NOMO-1 treated with DMSO at 0.1 percent for 48 hours (cell line): ENCODE results near the gene PPP4R3A.
A peak's percentile ranks its signal among the peaks of the same experiment; 100 is the strongest.
"Not testable (repeated sequence)": the region's sequence is repeated elsewhere in the genome, so short reads cannot be mapped to it uniquely, and the experiment has no call there.

Experiments
- DNase-seq: peaks from one replicate; lab custom pipeline; 2025; ENCODE audit not compliant: unreplicated experiment; lab: John Stamatoyannopoulos, UW

Gene PPP4R3A

GRCh38 chr14:91510171-91511042, at the start of gene PPP4R3A:
PPP4R3A (minus strand) TSS chr14:91510310; CDS start chr14:91509647, 663 bp downstream.
- DNase-seq: peak; percentile 90

- DNase-seq: no peak
These were observed 45.4 kb upstream of the PPP4R3A start for GRCh38 chr14:91555531-91555930.

- DNase-seq: no peak
These were observed 44.6 kb upstream of the PPP4R3A start for GRCh38 chr14:91554535-91555332.

- DNase-seq: no peak
These were observed 38.0 kb upstream of the PPP4R3A start for GRCh38 chr14:91548108-91548507.

- no peak for DNase-seq
These were observed 36.0 kb upstream of the PPP4R3A start for GRCh38 chr14:91545946-91546716.

- no peak for DNase-seq
These were observed 35.1 kb upstream of the PPP4R3A start for GRCh38 chr14:91545204-91545603.

GRCh38 chr14:91536327-91536726, 26.2 kb upstream of the PPP4R3A start:
- DNase-seq: no peak

GRCh38 chr14:91534059-91534458, 23.9 kb upstream of the PPP4R3A start:
- DNase-seq: not testable (repeated sequence)

GRCh38 chr14:91533623-91534022, 23.5 kb upstream of the PPP4R3A start:
- no peak for DNase-seq

GRCh38 chr14:91523972-91524371, 13.9 kb upstream of the PPP4R3A start:
- DNase-seq: no peak

GRCh38 chr14:91521061-91521640, 11.0 kb upstream of the PPP4R3A start:
- DNase-seq: peak; percentile 39

GRCh38 chr14:91520138-91520537, 10.0 kb upstream of the PPP4R3A start:
- DNase-seq: no peak

GRCh38 chr14:91519239-91520036, 9.3 kb upstream of the PPP4R3A start:
- no peak for DNase-seq

GRCh38 chr14:91516663-91517388, 6.7 kb upstream of the PPP4R3A start:
- peak; percentile 55 for DNase-seq

GRCh38 chr14:91515979-91516378, 5.9 kb upstream of the PPP4R3A start:
- no peak for DNase-seq

GRCh38 chr14:91511043-91511383, 903 bp upstream of the PPP4R3A start:
- DNase-seq: peak; percentile 37

- DNase-seq: peak; percentile 61
These were observed 286 bp downstream of the PPP4R3A start for GRCh38 chr14:91509878-91510170.

GRCh38 chr14:91509083-91509877, 830 bp downstream of the PPP4R3A start:
- peak; percentile 24 for DNase-seq

GRCh38 chr14:91508105-91508504, 2.0 kb downstream of the PPP4R3A start:
- no peak for DNase-seq
